Measurements from ENCODE around the gene ZC3H12D. TPM values are rescaled to one million over a fixed set of nuclear protein-coding genes. Genes with fewer than 3 reads are reported as not detected.
"Not testable (repeated sequence)": the region's sequence is repeated elsewhere in the genome, so short reads cannot be mapped to it uniquely, and the experiment has no call there.

Gene ZC3H12D
- total and polyA plus RNA-seq, 4 donors, result 1.1 to 4.7 (median 2.4) TPM

- H3K36me3 ChIP-seq (ENCODE audit: control insufficient read depth in 4 of 4, insufficient read depth in 4 of 4, low read length in 4 of 4), result no peaks in the 10 kb centered on the region
- TF ChIP-seq CTCF (IDR thresholded peaks at IDR 0.05; ENCODE audit: control extremely low read depth, extremely low read depth), result no peak
- H3K27me3 ChIP-seq (ENCODE audit: control insufficient read depth in 3 of 3, insufficient read depth in 3 of 3, low read length in 2 of 3), result no peaks in the 10 kb centered on the region
- WGBS, 2 donors, result 52 to 66% methylated on average over 4 of the region's 4 CpGs
- ATAC-seq (ENCODE audit: insufficient read depth, low FRiP score) (no peak), DNase-seq (no peak)
- H3K9ac ChIP-seq (ENCODE audit: insufficient read depth in 1 of 2, low read length in 2 of 2), result no peak overlapping the region
- no peak overlapping the region for H3K4me3 ChIP-seq
- H3K4me1 ChIP-seq (ENCODE audit: control insufficient read depth in 5 of 5, insufficient read depth in 5 of 5, low read length in 5 of 5), result peaks cover 0 to 7% (median 0%) of the 10 kb centered on the region in 5 donors
- H3K9me3 ChIP-seq (ENCODE audit: control insufficient read depth in 4 of 4, insufficient read depth in 3 of 4, low read length in 3 of 4), result no peaks in the 10 kb centered on the region
- H3K27ac ChIP-seq (ENCODE audit: low read depth in 1 of 2, low read length in 1 of 2), result no peak overlapping the region
Observed at GRCh38 chr6:149463781-149464180, 21.0 kb downstream of the ZC3H12D start.

DNA sequence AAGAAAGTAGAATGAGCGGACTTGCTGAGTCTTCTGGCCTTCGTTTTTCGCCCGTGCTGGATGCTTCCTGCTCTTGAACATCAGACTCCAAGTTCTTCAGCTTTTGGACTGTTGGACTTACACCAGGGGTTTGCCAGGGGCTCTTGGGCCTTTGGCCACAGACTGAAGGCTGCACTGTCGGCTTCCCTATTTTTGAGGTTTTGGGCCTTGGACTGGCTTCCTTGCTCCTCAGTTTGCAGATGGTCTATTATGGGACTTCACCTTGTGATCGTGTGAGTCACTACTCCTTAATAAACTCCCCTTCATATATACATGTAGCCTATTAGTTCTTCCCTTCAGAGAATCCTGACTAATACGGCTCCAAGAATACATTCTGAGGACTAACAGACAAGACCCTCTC is 22.1 kb downstream of the ZC3H12D start:
- not testable (repeated sequence) for H3K27me3 ChIP-seq (ENCODE audit: control insufficient read depth in 3 of 3, insufficient read depth in 3 of 3, low read length in 2 of 3); H3K36me3 ChIP-seq (ENCODE audit: control insufficient read depth in 4 of 4, insufficient read depth in 4 of 4, low read length in 4 of 4); ATAC-seq (ENCODE audit: insufficient read depth, low FRiP score); DNase-seq; H3K27ac ChIP-seq (ENCODE audit: low read depth in 1 of 2, low read length in 1 of 2); H3K9ac ChIP-seq (ENCODE audit: insufficient read depth in 1 of 2, low read length in 2 of 2); H3K9me3 ChIP-seq (ENCODE audit: control insufficient read depth in 4 of 4, insufficient read depth in 3 of 4, low read length in 3 of 4); H3K4me3 ChIP-seq; H3K4me1 ChIP-seq (ENCODE audit: control insufficient read depth in 5 of 5, insufficient read depth in 5 of 5, low read length in 5 of 5)
- WGBS, 2 donors, result 87 to 91% methylated on average over 7 of the region's 7 CpGs

DNA sequence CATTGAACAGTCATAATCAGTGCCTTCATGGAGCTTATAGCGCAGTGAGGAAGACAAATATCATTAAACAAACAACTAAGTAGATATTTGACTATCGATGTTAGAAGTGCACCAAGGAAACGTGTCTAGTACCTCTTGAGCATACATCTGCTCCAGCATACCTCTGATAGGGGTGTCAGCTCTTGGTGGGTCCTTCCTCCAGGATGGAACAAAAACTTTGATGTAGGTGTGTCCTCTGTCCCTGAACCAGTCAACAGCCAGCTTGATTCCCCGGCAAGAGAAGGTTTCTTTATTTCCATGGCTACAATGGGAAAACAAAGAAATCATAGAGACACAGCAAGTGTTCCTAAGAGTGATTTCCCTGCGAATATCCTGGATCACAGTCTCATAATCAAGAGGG is 23.1 kb downstream of the ZC3H12D start:
- 75 to 80% methylated on average over 5 of the region's 5 CpGs for WGBS, 2 donors
- H3K27me3 ChIP-seq (ENCODE audit: control insufficient read depth in 3 of 3, insufficient read depth in 3 of 3, low read length in 2 of 3), result no peaks in the 10 kb centered on the region
- DNase-seq (no peak), ATAC-seq (ENCODE audit: insufficient read depth, low FRiP score) (no peak)
- peaks cover 0 to 11% (median 7%) of the 10 kb centered on the region in 5 donors for H3K4me1 ChIP-seq (ENCODE audit: control insufficient read depth in 5 of 5, insufficient read depth in 5 of 5, low read length in 5 of 5)
- no peaks in the 10 kb centered on the region for H3K36me3 ChIP-seq (ENCODE audit: control insufficient read depth in 4 of 4, insufficient read depth in 4 of 4, low read length in 4 of 4)
- no peak overlapping the region for H3K27ac ChIP-seq (ENCODE audit: low read depth in 1 of 2, low read length in 1 of 2)
- no peak for TF ChIP-seq CTCF (IDR thresholded peaks at IDR 0.05; ENCODE audit: control extremely low read depth, extremely low read depth)
- H3K9ac ChIP-seq (ENCODE audit: insufficient read depth in 1 of 2, low read length in 2 of 2), result no peak overlapping the region
- no peak overlapping the region for H3K4me3 ChIP-seq
- H3K9me3 ChIP-seq (ENCODE audit: control insufficient read depth in 4 of 4, insufficient read depth in 3 of 4, low read length in 3 of 4), result no peaks in the 10 kb centered on the region

GRCh38 chr6:149460249-149460648 is 24.6 kb downstream of the ZC3H12D start:
- ATAC-seq (ENCODE audit: insufficient read depth, low FRiP score); H3K27me3 ChIP-seq (ENCODE audit: control insufficient read depth in 3 of 3, insufficient read depth in 3 of 3, low read length in 2 of 3); H3K9me3 ChIP-seq (ENCODE audit: control insufficient read depth in 4 of 4, insufficient read depth in 3 of 4, low read length in 3 of 4); H3K27ac ChIP-seq (ENCODE audit: low read depth in 1 of 2, low read length in 1 of 2); H3K9ac ChIP-seq (ENCODE audit: insufficient read depth in 1 of 2, low read length in 2 of 2); H3K4me3 ChIP-seq; H3K36me3 ChIP-seq (ENCODE audit: control insufficient read depth in 4 of 4, insufficient read depth in 4 of 4, low read length in 4 of 4): not testable (repeated sequence)
- DNase-seq, result peak in 1 of 3 donors; percentile 37
- 67 to 84% methylated on average over 3 of the region's 3 CpGs for WGBS, 2 donors
- H3K4me1 ChIP-seq (ENCODE audit: control insufficient read depth in 5 of 5, insufficient read depth in 5 of 5, low read length in 5 of 5), result peaks cover 0 to 14% (median 7%) of the 10 kb centered on the region in 5 donors

- Histone ChIP-seq H3K9me3 (ENCODE audit: control insufficient read depth in 4 of 4, insufficient read depth in 3 of 4, low read length in 3 of 4) (no peaks in the 10 kb centered on the region), H3K4me1 (ENCODE audit: control insufficient read depth in 5 of 5, insufficient read depth in 5 of 5, low read length in 5 of 5) (peaks cover 0 to 18% (median 7%) of the 10 kb centered on the region in 5 donors), H3K9ac (ENCODE audit: insufficient read depth in 1 of 2, low read length in 2 of 2) (no peak overlapping the region), H3K27me3 (ENCODE audit: control insufficient read depth in 3 of 3, insufficient read depth in 3 of 3, low read length in 2 of 3) (no peaks in the 10 kb centered on the region), H3K27ac (ENCODE audit: low read depth in 1 of 2, low read length in 1 of 2) (no peak overlapping the region), H3K36me3 (ENCODE audit: control insufficient read depth in 4 of 4, insufficient read depth in 4 of 4, low read length in 4 of 4) (no peaks in the 10 kb centered on the region), H3K4me3 (no peak overlapping the region)
- WGBS, 2 donors, result 83 to 84% methylated on average over 5 of the region's 5 CpGs
- DNase-seq (no peak), ATAC-seq (ENCODE audit: insufficient read depth, low FRiP score) (no peak)
- no peak for TF ChIP-seq CTCF (IDR thresholded peaks at IDR 0.05; ENCODE audit: control extremely low read depth, extremely low read depth)
Observed at GRCh38 chr6:149459761-149460160, 25.1 kb downstream of the ZC3H12D start.
